Pancreas (tissue), 10 donors: ENCODE results near the gene LRRN2. TPM values are rescaled to one million over a fixed set of nuclear protein-coding genes. Genes with fewer than 3 reads are reported as not detected.
"Not testable (repeated sequence)": the region's sequence is repeated elsewhere in the genome, so short reads cannot be mapped to it uniquely, and the experiment has no call there.

Experiments used
- ATAC-seq, 4 donors: fragments of 200-7000 bp; cut with Tn5 transposase; one replicate each; pipeline versions ENCODE4 v1.8.0 to v1.9.1; 2020; ENCODE audit warnings: mild to moderate bottlenecking in 4 of 4, moderate library complexity in 4 of 4
- DNase-seq, 6 donors: peaks; one replicate each; pipeline ENCODE4 v3.0.0-alpha.2; 2020
- FAIRE-seq: peaks from 2 replicates; lab custom pipeline; 2012; peaks lifted over from hg19 to GRCh38; lab: Jason Lieb, UNC
- H3K27ac ChIP-seq, 4 donors: fragments of 200-600 bp; sonication (generic); 1 replicate in 3 of 4; 2 replicates in 1 of 4; pipeline versions ENCODE4 v1.5.0 to v1.8.0; 2020
- H3K27me3 ChIP-seq, 4 donors: fragments of 200-600 bp; one replicate each; pipeline ENCODE4 v1.8.0; 2021
- H3K36me3 ChIP-seq, 3 donors: fragments of 200-600 bp; sonication (generic) in 1 of 3; one replicate each; pipeline versions ENCODE4 v1.5.0 to v1.8.0; 2020 to 2021
- H3K4me1 ChIP-seq, 3 donors: fragments of 200-600 bp; one replicate each; pipeline ENCODE4 v1.8.0; 2021
- H3K4me3 ChIP-seq, 4 donors: fragments of 200-600 bp; sonication (generic) in 2 of 4; one replicate each; pipeline versions ENCODE4 v1.5.0 to v1.8.0; 2020 to 2021
- H3K9me3 ChIP-seq, 4 donors: fragments of 200-600 bp; one replicate each; pipeline ENCODE4 v1.8.0; 2021
- CTCF ChIP-seq, 4 donors: fragments of 200-600 bp; sonication (generic) in 3 of 4; IDR thresholded peaks; one replicate each; pipeline versions ENCODE4 v1.5.0 to v1.8.0; 2021; ENCODE audit warnings: antibody characterized with exemption in 4 of 4
- WGBS, 2 donors: extraction: QIAGEN DNeasy Blood & Tissue Kit; methylation state at CpG; one replicate each; pipeline ENCODE4 v1.1.7; 2013; 5-methylcytosine and 5-hydroxymethylcytosine counted together
- intact Hi-C, 3 donors: fragments of 100-400 bp; cut with DNase I; formaldehyde crosslinking; loops; one replicate each; pipeline versions ENCODE4 v1.11.1 to v1.14.2; 2022
- polyA plus RNA-seq, 2 donors: library from polyadenylated mRNA; stranded (reverse); fragments of 200-250 nt; gene quantifications; one replicate each; pipeline ENCODE4 v1.2.3, GENCODE V29; 2013
- total RNA-seq, 6 donors: library from RNA; stranded (reverse); fragmentation: NEBNext Ultra II Directional in 4 of 6; extraction: Animal tissue kit (Norgen Biotek cat#: 25700) in 4 of 6; gene quantifications; one replicate each; pipeline versions ENCODE4 v1.2.1 to v1.2.4, GENCODE V29; 2021 to 2023
- donor health status: healthy with polysubstance abuse.
- donor health status: DM: no; HTN: no; CAD: no; lungs with moderate emphysema.
- donor health status: DM: no; HTN: no; CAD: no.
- donor health status: control.
- donor health status: control.
- donor health status: Bipolar disorder and iron deficiency.
- donor health status: DM: yes; HTN: yes; CAD: no.
- donor health status: DM: no; HTN: no; CAD: no.
- donor health status: DM: no; HTN: no; CAD: no.
- donor health status: DM: yes; HTN: yes; CAD: no.

LRRN2 gene
- total and polyA plus RNA-seq, 8 donors: 0.24 to 3.7 (median 0.58) TPM

GRCh38 chr1:204694145-204694544 lies 8.6 kb upstream of the LRRN2 start:
- 77 to 83% methylated on average over 7 of the region's 7 CpGs for WGBS, 2 donors
- no peaks in the 10 kb centered on the region for H3K4me1 ChIP-seq
- H3K9me3 ChIP-seq: no peaks in the 10 kb centered on the region
- TF ChIP-seq CTCF (IDR thresholded peaks at IDR 0.05): no peak
- intact Hi-C loops: no loop called here
- no peak overlapping the region for H3K27ac ChIP-seq
- DNase-seq: no peak
- no peaks in the 10 kb centered on the region for H3K36me3 ChIP-seq
- ATAC-seq: no peak
- no peak for FAIRE-seq
- H3K27me3 ChIP-seq: no peaks in the 10 kb centered on the region
- no peak overlapping the region for H3K4me3 ChIP-seq

GRCh38 chr1:204692841-204693356 lies 7.4 kb upstream of the LRRN2 start:
- DNase-seq: peak in 1 of 6 donors; percentile 30
- WGBS, 2 donors: 75 to 83% methylated on average over 7 of the region's 7 CpGs
- FAIRE-seq: no peak
- Histone ChIP-seq H3K4me3 (no peak overlapping the region), H3K27ac (no peak overlapping the region), H3K9me3 (no peaks in the 10 kb centered on the region), H3K36me3 (no peaks in the 10 kb centered on the region), H3K27me3 (no peaks in the 10 kb centered on the region), H3K4me1 (no peaks in the 10 kb centered on the region)
- intact Hi-C loops: no loop called here
- no peak for TF ChIP-seq CTCF (IDR thresholded peaks at IDR 0.05)
- ATAC-seq: no peak

- no peaks in the 10 kb centered on the region for H3K9me3 ChIP-seq
- DNase-seq (peak in 1 of 6 donors; percentile 27), ATAC-seq (no peak), FAIRE-seq (no peak)
- no peaks in the 10 kb centered on the region for H3K36me3 ChIP-seq
- no peaks in the 10 kb centered on the region for H3K27me3 ChIP-seq
- 83 to 92% methylated on average over 1 of the region's 1 CpG for WGBS, 2 donors
- intact Hi-C loops: no loop called here
- H3K4me1 ChIP-seq: no peaks in the 10 kb centered on the region
- H3K27ac ChIP-seq: no peak overlapping the region
- no peak overlapping the region for H3K4me3 ChIP-seq
- TF ChIP-seq CTCF (IDR thresholded peaks at IDR 0.05): no peak
Observed at GRCh38 chr1:204692325-204692840, 6.8 kb upstream of the LRRN2 start.

- H3K27ac ChIP-seq, H3K4me3 ChIP-seq, H3K9me3 ChIP-seq, FAIRE-seq, H3K4me1 ChIP-seq, ATAC-seq, H3K27me3 ChIP-seq, DNase-seq, intact Hi-C loops, H3K36me3 ChIP-seq: not testable (repeated sequence)
- WGBS, 2 donors: 68 to 71% methylated on average over 6 of the region's 6 CpGs
Observed at GRCh38 chr1:204691328-204691730, 5.8 kb upstream of the LRRN2 start.

GRCh38 chr1:204688776-204689175 lies 3.2 kb upstream of the LRRN2 start:
- peaks cover 0 to 2% (median 0%) of the 10 kb centered on the region in 3 donors for H3K4me1 ChIP-seq
- DNase-seq (no peak), FAIRE-seq (no peak), ATAC-seq (no peak)
- TF ChIP-seq CTCF (IDR thresholded peaks at IDR 0.05): no peak
- no peaks in the 10 kb centered on the region for H3K36me3 ChIP-seq
- 76 to 80% methylated on average over 2 of the region's 2 CpGs for WGBS, 2 donors
- H3K27me3 ChIP-seq: peaks cover 0 to 4% (median 0%) of the 10 kb centered on the region in 4 donors
- no peak overlapping the region for H3K4me3 ChIP-seq
- intact Hi-C loops: no loop called here
- no peak overlapping the region for H3K27ac ChIP-seq
- no peaks in the 10 kb centered on the region for H3K9me3 ChIP-seq
